HepG2 (cell line): Measurements from ENCODE around the gene RGS1. TPM values are rescaled to one million over a fixed set of nuclear protein-coding genes. Genes with fewer than 3 reads are reported as not detected.

Experiments
- ATAC-seq: fragments of 200-7000 bp; cut with Tn5 transposase; 3 replicates; pipeline ENCODE4 v1.9.1; 2020; ENCODE audit warnings: mild to moderate bottlenecking, moderate library complexity
- BruUV-seq: library from RNA; stranded (reverse); fragments of 400-500 nt; replicated peaks from 2 replicates; lab custom pipeline; 2021; lab: Mats Ljungman, UMichigan
- CTCF ChIA-PET: fragments of 300-600 bp; formaldehyde crosslinking; extraction: SDS; loops from one replicate; lab custom pipeline; 2021; ENCODE audit warnings: low total read pairs, inconsistent platforms, low intra/inter-chr PET ratio; lab: Yijun Ruan, JAX
- POLR2A ChIA-PET: fragments of 350-600 bp; sonication (Branson Sonifier 250); formaldehyde crosslinking; loops from one replicate; lab custom pipeline; 2020; ENCODE audit warnings: antibody characterized with exemption, inconsistent platforms; lab: Yijun Ruan, JAX
- DNase-seq: peaks from one replicate; pipeline ENCODE4 v3.0.0-alpha.2; 2015; ENCODE audit warnings: low spot score
- FAIRE-seq: peaks from 3 replicates; lab custom pipeline; 2011; peaks lifted over from hg19 to GRCh38; lab: Jason Lieb, UNC
- H2AFZ ChIP-seq: one replicate; pipeline ENCODE4 v1.6.1; 2011; ENCODE audit warnings: low read length, inconsistent platforms
- H3K27ac ChIP-seq: fragments of 300-600 bp; 3 replicates; pipeline ENCODE4 v1.8.0; 2011; ENCODE audit warnings: mixed run types, mild to moderate bottlenecking, mixed read lengths, low read length, inconsistent platforms; ENCODE audit not compliant: insufficient read depth; ENCODE audit errors: extremely low read length
- H3K27me3 ChIP-seq, 2 experiments: fragments of 200-600 bp in 1 of 2; 2 replicates in 1 of 2; 3 replicates in 1 of 2; pipeline versions ENCODE4 v1.6.0 to v1.8.0; 2011; ENCODE audit warnings: low read length in 2 of 2, mild to moderate bottlenecking in 2 of 2, moderate library complexity in 2 of 2, inconsistent platforms in 1 of 2; ENCODE audit not compliant: insufficient read depth in 2 of 2, control insufficient read depth in 1 of 2
- H3K36me3 ChIP-seq, 2 experiments: fragments of 200-600 bp in 1 of 2; replicated peaks in 1 of 2; 2 replicates in 1 of 2; 3 replicates in 1 of 2; pipeline versions ENCODE4 v1.5.1 to v1.8.0; 2011; ENCODE audit warnings: low read length in 2 of 2, inconsistent platforms in 1 of 2; ENCODE audit not compliant: insufficient read depth in 2 of 2, control insufficient read depth in 1 of 2
- H3K4me1 ChIP-seq: 2 replicates; pipeline ENCODE4 v1.5.1; 2012; ENCODE audit warnings: low read length, inconsistent platforms; ENCODE audit not compliant: insufficient read depth
- H3K4me2 ChIP-seq: 2 replicates; pipeline ENCODE4 v1.6.0; 2011; ENCODE audit warnings: low read depth, low read length, inconsistent platforms
- H3K4me3 ChIP-seq, 3 experiments: fragments of 200-600 bp in 1 of 3; sonication (generic), shearing (Covaris generic) in 1 of 3; replicated peaks in 1 of 3; 2 replicates each; pipeline ENCODE4 v1.5.1; 2011 to 2016; ENCODE audit warnings: low read length in 3 of 3, inconsistent platforms in 2 of 3, low read depth in 2 of 3, mild to moderate bottlenecking in 2 of 3, control low read depth in 1 of 3, mixed read lengths in 1 of 3; ENCODE audit not compliant: insufficient read depth in 1 of 3
- H3K79me2 ChIP-seq: one replicate; pipeline ENCODE4 v1.6.1; 2011; ENCODE audit warnings: low read length, inconsistent platforms; ENCODE audit not compliant: insufficient read depth
- H3K9ac ChIP-seq: 2 replicates; pipeline ENCODE4 v1.6.0; 2011; ENCODE audit warnings: mild to moderate bottlenecking, low read depth, low read length, inconsistent platforms; ENCODE audit not compliant: insufficient read depth
- H3K9me3 ChIP-seq: 2 replicates; pipeline ENCODE4 v1.5.1; 2012; ENCODE audit warnings: mild to moderate bottlenecking, low read length
- H4K20me1 ChIP-seq: 2 replicates; pipeline ENCODE4 v1.6.0; 2011; ENCODE audit warnings: inconsistent platforms, mild to moderate bottlenecking, low read length, moderate library complexity; ENCODE audit not compliant: insufficient read depth
- FIP1L1 ChIP-seq: fragments of 200-400 bp; formaldehyde crosslinking; IDR thresholded peaks from 2 replicates; pipeline ENCODE4 v1.6.1; 2018; ENCODE audit warnings: low read depth, mild to moderate bottlenecking, low read length, moderate library complexity, borderline replicate concordance; ENCODE audit not compliant: insufficient read depth
- GLI4 ChIP-seq: sonication (generic); formaldehyde crosslinking; IDR thresholded peaks from 2 replicates; pipeline ENCODE4 v1.5.1; 2020; ENCODE audit warnings: missing genetic modification reagents, mild to moderate bottlenecking, moderate library complexity, borderline replicate concordance
- KLF16 ChIP-seq, 2 experiments: sonication (generic) in 1 of 2; formaldehyde crosslinking in 1 of 2; IDR thresholded peaks; 2 replicates each; pipeline versions ENCODE4 v1.6.1 to v1.8.0; 2016 to 2023; ENCODE audit warnings: missing genetic modification reagents in 2 of 2, missing compliant biosample characterization in 1 of 2
- MED8 ChIP-seq: sonication (generic); formaldehyde crosslinking; IDR thresholded peaks from 2 replicates; pipeline ENCODE4 v1.8.1; 2023; ENCODE audit warnings: mild to moderate bottlenecking, missing genetic modification reagents; ENCODE audit not compliant: insufficient replicate concordance
- MEIS2 ChIP-seq: sonication (generic); formaldehyde crosslinking; IDR thresholded peaks from 2 replicates; pipeline ENCODE4 v1.9.0; 2021; ENCODE audit warnings: mild to moderate bottlenecking, missing genetic modification reagents
- PHF21A ChIP-seq: sonication (generic); formaldehyde crosslinking; IDR thresholded peaks from 2 replicates; pipeline ENCODE4 v1.5.0; 2020; ENCODE audit warnings: mild to moderate bottlenecking, missing genetic modification reagents
- RBFOX2 ChIP-seq: fragments of 200-400 bp; formaldehyde crosslinking; IDR thresholded peaks from 2 replicates; pipeline ENCODE4 v1.6.1; 2017; ENCODE audit warnings: low read depth, mild to moderate bottlenecking, low read length
- ZBTB37 ChIP-seq: sonication (generic); formaldehyde crosslinking; IDR thresholded peaks from 2 replicates; pipeline ENCODE4 v1.4.0; 2020; ENCODE audit warnings: mild to moderate bottlenecking, missing genetic modification reagents
- ZBTB7B ChIP-seq: sonication (generic); formaldehyde crosslinking; IDR thresholded peaks from 2 replicates; pipeline ENCODE4 v1.4.0; 2020; ENCODE audit warnings: missing genetic modification reagents
- ZGPAT ChIP-seq: IDR thresholded peaks from 2 replicates; pipeline ENCODE4 v1.6.1; 2016; ENCODE audit warnings: mild to moderate bottlenecking
- ZNF354B ChIP-seq: sonication (generic); formaldehyde crosslinking; IDR thresholded peaks from 2 replicates; pipeline ENCODE4 v1.8.0; 2022; ENCODE audit warnings: mild to moderate bottlenecking, missing genetic modification reagents
- ZNF383 ChIP-seq: sonication (generic); formaldehyde crosslinking; IDR thresholded peaks from 2 replicates; pipeline ENCODE4 v1.4.0; 2020; ENCODE audit warnings: missing genetic modification reagents, mild to moderate bottlenecking, borderline replicate concordance
- ZNF512 ChIP-seq: sonication (generic); formaldehyde crosslinking; IDR thresholded peaks from 2 replicates; pipeline ENCODE4 v1.4.0; 2020; ENCODE audit warnings: mild to moderate bottlenecking, missing genetic modification reagents
- ZNF674 ChIP-seq: sonication (generic); formaldehyde crosslinking; IDR thresholded peaks from 2 replicates; pipeline ENCODE4 v1.5.0; 2020; ENCODE audit warnings: low read depth, mild to moderate bottlenecking, missing genetic modification reagents
- ZNF687 ChIP-seq: sonication (generic); formaldehyde crosslinking; IDR thresholded peaks from 2 replicates; pipeline ENCODE4 v1.5.1; 2020; ENCODE audit warnings: mild to moderate bottlenecking, missing genetic modification reagents, moderate library complexity
- WGBS: methylation state at CpG from one replicate; pipeline ENCODE4 v1.1.6; 2017; ENCODE audit warnings: low lambda C conversion rate; 5-methylcytosine and 5-hydroxymethylcytosine counted together
- in situ Hi-C: cut with HindIII; loops from 2 replicates; pipeline ENCODE4 v1.10.0; 2017; ENCODE audit warnings: low pct_unique_long_range_greater_than_20kb; ENCODE audit not compliant: extremely low pct_ligation_motif_present
- intact Hi-C: fragments of 100-400 bp; cut with micrococcal nuclease; formaldehyde crosslinking; loops from one replicate; pipeline ENCODE4 v1.10.0; 2022; ENCODE audit not compliant: unreplicated experiment
- polyA plus RNA-seq, 8 experiments: library from polyadenylated mRNA; depleted of rRNA in 3 of 8; stranded (reverse) in 7 of 8; unstranded in 1 of 8; fragments of >200 nt; fragmentation: Illumina TruSeq in 4 of 8; extraction: Trizol in 4 of 8; gene quantifications; 2 replicates each; pipeline versions ENCODE4 v1.2.1 to v1.2.3, GENCODE V29; 2011 to 2016; ENCODE audit warnings: low read depth in 4 of 8, missing spikeins in 1 of 8, mixed read lengths in 1 of 8; ENCODE audit not compliant: insufficient read depth in 1 of 8
- total RNA-seq, 5 experiments: library from RNA; depleted of rRNA; stranded (reverse); fragments of >200 nt; fragmentation: Illumina TruSeq; extraction: Trizol; gene quantifications; 2 replicates each; pipeline ENCODE4 v1.2.3, GENCODE V29; 2016; ENCODE audit warnings: low read depth in 1 of 5

RGS1 gene
- total and polyA plus RNA-seq, 2 of the 13 experiments (the other 11 are each of a cell fraction or from before 2014, with no cell fraction given) = not detected

GRCh38 chr1:192527111-192527795 is 48.3 kb upstream of the RGS1 start:
- intact Hi-C loops = no loop called here
- ChIA-PET CTCF (no interaction called here), POLR2A (no interaction called here)
- no peak for FAIRE-seq
- Histone ChIP-seq H2AFZ (no peak overlapping the region), H3K9me3 (no peaks in the 10 kb centered on the region), H3K79me2 (no peaks in the 10 kb centered on the region), H3K27me3 (no peaks in the 10 kb centered on the region; a peak in 1 of 5 replicates), H3K27ac (no peak overlapping the region), H3K4me2 (no peak overlapping the region), H3K36me3 (no peaks in the 10 kb centered on the region), H3K4me3 (no peak overlapping the region), H4K20me1 (no peaks in the 10 kb centered on the region), H3K9ac (no peak overlapping the region), H3K4me1 (no peaks in the 10 kb centered on the region)
- WGBS = 32% methylated on average over 5 of the region's 5 CpGs
- BruUV-seq = no TSS peak
- DNase-seq = no peak
- ATAC-seq = no peak
- in situ Hi-C loops = no loop called here
- no peak for TF ChIP-seq MEIS2
- no peak for TF ChIP-seq ZBTB37 (CRISPR knock-in tag)
- TF ChIP-seq ZNF354B = no peak
- TF ChIP-seq GLI4 (CRISPR knock-in tag) = no peak
- TF ChIP-seq ZGPAT (CRISPR knock-in tag) = no peak
- no peak for TF ChIP-seq MED8
- TF ChIP-seq ZNF512 (CRISPR knock-in tag) = no peak
- no peak for TF ChIP-seq PHF21A
- TF ChIP-seq ZNF383 (CRISPR knock-in tag) = no peak
- TF ChIP-seq RBFOX2 = no peak
- TF ChIP-seq ZBTB7B (CRISPR knock-in tag) = no peak
- TF ChIP-seq FIP1L1 = no peak
- TF ChIP-seq KLF16 (CRISPR knock-in tag; IDR thresholded peaks at IDR 0.05) = no peak
- no peak for TF ChIP-seq ZNF687 (CRISPR knock-in tag)
- TF ChIP-seq ZNF674 = no peak
